Endothelial cell of umbilical vein (primary cell): ENCODE measurements around the gene GLDN. TPM values are rescaled to one million over a fixed set of nuclear protein-coding genes. Genes with fewer than 3 reads are reported as not detected.

Experiments
- BruUV-seq: library from RNA; stranded (reverse); fragments of 400-500 nt; replicated peaks from 2 replicates; lab custom pipeline; 2021; lab: Mats Ljungman, UMichigan
- CTCF ChIA-PET: fragments of 300-600, 350-600 bp; sonication (Branson Sonifier 250); formaldehyde crosslinking; loops from one replicate; lab custom pipeline; 2021; ENCODE audit warnings: antibody characterized with exemption, inconsistent platforms; lab: Charles Lee
- POLR2A ChIA-PET: fragments of 300-600, 350-600 bp; sonication (Branson Sonifier 250); formaldehyde crosslinking; loops from one replicate; lab custom pipeline; 2021; ENCODE audit warnings: antibody characterized with exemption, inconsistent platforms; lab: Charles Lee
- DNase-seq: peaks from one replicate; pipeline ENCODE4 v3.0.0-alpha.2; 2011; ENCODE audit warnings: low read depth, low spot score
- FAIRE-seq: peaks from 2 replicates; lab custom pipeline; 2011; peaks lifted over from hg19 to GRCh38; lab: Jason Lieb, UNC
- H2AFZ ChIP-seq: 2 replicates; pipeline ENCODE4 v1.6.0; 2012; ENCODE audit warnings: low read depth, low read length, control low read depth, inconsistent platforms
- H3K27ac ChIP-seq: 2 replicates; pipeline ENCODE4 v1.5.1; 2011; ENCODE audit warnings: low read depth, mild to moderate bottlenecking, control low read depth, low read length, moderate library complexity; ENCODE audit not compliant: insufficient read depth
- H3K27me3 ChIP-seq, 2 experiments: 2 replicates each; pipeline versions ENCODE4 v1.6.0 to v1.6.1; 2011; ENCODE audit warnings: low read length in 2 of 2, mixed read lengths in 1 of 2; ENCODE audit not compliant: control insufficient read depth in 2 of 2, insufficient read depth in 2 of 2
- H3K36me3 ChIP-seq, 2 experiments: 2 replicates in 1 of 2; 3 replicates in 1 of 2; pipeline ENCODE4 v1.5.1; 2011; ENCODE audit warnings: low read length in 2 of 2, mild to moderate bottlenecking in 1 of 2, moderate library complexity in 1 of 2; ENCODE audit not compliant: control insufficient read depth in 2 of 2, insufficient read depth in 2 of 2; ENCODE audit errors: extremely low read depth in 1 of 2
- H3K4me1 ChIP-seq: 3 replicates; pipeline ENCODE4 v1.5.1; 2011; ENCODE audit warnings: mild to moderate bottlenecking, low read length; ENCODE audit not compliant: control insufficient read depth, insufficient read depth; ENCODE audit errors: extremely low read depth
- H3K4me2 ChIP-seq: 2 replicates; pipeline ENCODE4 v1.6.1; 2011; ENCODE audit warnings: low read length, control low read depth, mixed read lengths; ENCODE audit not compliant: insufficient read depth
- H3K4me3 ChIP-seq, 3 experiments: fragments of 200-600 bp in 1 of 3; sonication (generic), shearing (Covaris generic) in 1 of 3; replicated peaks in 1 of 3; 2 replicates each; pipeline ENCODE4 v1.5.1; 2011 to 2016; ENCODE audit warnings: control low read depth in 3 of 3, low read length in 3 of 3, mild to moderate bottlenecking in 2 of 3, inconsistent platforms in 1 of 3, low read depth in 1 of 3, moderate library complexity in 1 of 3; ENCODE audit not compliant: insufficient read depth in 1 of 3
- H3K79me2 ChIP-seq: 2 replicates; pipeline ENCODE4 v1.6.0; 2012; ENCODE audit warnings: low read length, inconsistent platforms; ENCODE audit not compliant: control insufficient read depth, insufficient read depth
- H3K9ac ChIP-seq: replicated peaks from 2 replicates; pipeline ENCODE3; 2011; ENCODE audit warnings: low read length, control low read depth; ENCODE audit not compliant: insufficient read depth; ENCODE audit errors: extremely low read depth
- H3K9me1 ChIP-seq: replicated peaks from 3 replicates; pipeline ENCODE4 v1.6.0; 2011; ENCODE audit warnings: mild to moderate bottlenecking, low read length; ENCODE audit not compliant: control insufficient read depth, insufficient read depth; ENCODE audit errors: extremely low read depth
- H3K9me3 ChIP-seq: replicated peaks from 2 replicates; pipeline ENCODE4 v1.5.1; 2012; ENCODE audit warnings: low read length, inconsistent platforms; ENCODE audit not compliant: control insufficient read depth, insufficient read depth
- H4K20me1 ChIP-seq: replicated peaks from 2 replicates; pipeline ENCODE3; 2011; ENCODE audit warnings: mild to moderate bottlenecking, low read length; ENCODE audit not compliant: control insufficient read depth, insufficient read depth; ENCODE audit errors: extremely low read depth
- CTCF ChIP-seq, 2 donors: IDR thresholded peaks; 1 replicate in 1 of 2; 2 replicates in 1 of 2; pipeline ENCODE4 v1.5.1; 2011; ENCODE audit warnings: low read length in 2 of 2, mild to moderate bottlenecking in 2 of 2, moderate library complexity in 2 of 2, control low read depth in 1 of 2, inconsistent platforms in 1 of 2, low read depth in 1 of 2; ENCODE audit not compliant: insufficient read depth in 1 of 2; ENCODE audit errors: extremely low read depth in 1 of 2
- EZH2 ChIP-seq: IDR thresholded peaks from 2 replicates; pipeline ENCODE4 v1.6.1; 2012; ENCODE audit warnings: borderline replicate concordance, low read depth, mild to moderate bottlenecking, moderate library complexity, low read length, inconsistent platforms; ENCODE audit not compliant: severe bottlenecking
- FOS ChIP-seq: IDR thresholded peaks from 2 replicates; pipeline ENCODE4 v1.6.1; 2011; ENCODE audit warnings: mild to moderate bottlenecking, low read length, moderate library complexity, borderline replicate concordance; ENCODE audit not compliant: insufficient read depth
- GATA2 ChIP-seq: IDR thresholded peaks from 2 replicates; pipeline ENCODE4 v1.7.0; 2011; ENCODE audit warnings: low read depth, mild to moderate bottlenecking, moderate library complexity, mixed read lengths, low read length; ENCODE audit not compliant: insufficient read length, insufficient read depth
- JUN ChIP-seq: IDR thresholded peaks from 2 replicates; pipeline ENCODE4 v1.6.1; 2011; ENCODE audit warnings: borderline replicate concordance, low read depth; ENCODE audit not compliant: insufficient read length, insufficient read depth
- MAX ChIP-seq: IDR thresholded peaks from 2 replicates; pipeline ENCODE4 v1.6.1; 2011; ENCODE audit not compliant: insufficient read depth, insufficient read length
- MYC ChIP-seq: IDR thresholded peaks from one replicate; pipeline ENCODE4 v1.6.1; 2011; ENCODE audit warnings: mild to moderate bottlenecking, low read depth, low read length
- POLR2A ChIP-seq: IDR thresholded peaks from 2 replicates; pipeline ENCODE4 v1.6.1; 2012; ENCODE audit warnings: low read depth, mild to moderate bottlenecking, control low read depth, low read length
- POLR2AphosphoS5 ChIP-seq: IDR thresholded peaks from 2 replicates; pipeline ENCODE4 v1.6.1; 2012; ENCODE audit warnings: low read depth, mild to moderate bottlenecking, control low read depth, low read length, moderate library complexity; ENCODE audit not compliant: insufficient read depth
- dilution Hi-C: fragments of 300-500 bp; cut with MboI; formaldehyde crosslinking; loops from one replicate; pipeline ENCODE4 v1.15.0; 2019; ENCODE audit warnings: low sequenced_read_pairs; ENCODE audit not compliant: extremely low pct_ligation_motif_present
- intact Hi-C: fragments of 100-400 bp; cut with micrococcal nuclease; formaldehyde crosslinking; loops from one replicate; pipeline ENCODE4 v1.10.0; 2022
- polyA plus RNA-seq, 4 experiments: library from polyadenylated mRNA; depleted of rRNA in 3 of 4; stranded (reverse) in 3 of 4; unstranded in 1 of 4; fragments of >200 nt; gene quantifications; 2 replicates each; pipeline versions ENCODE4 v1.2.1 to v1.2.3, GENCODE V29; 2011 to 2012; ENCODE audit warnings: missing spikeins in 1 of 4
- total RNA-seq: library from RNA; stranded (reverse); gene quantifications from 2 replicates; pipeline ENCODE4 v1.2.3, GENCODE V29; 2021

The GLDN gene
- total and polyA plus RNA-seq, 2 donors (not counting 3 experiments of a cell fraction or from before 2014, with no cell fraction given): not detected

GRCh38 chr15:51313644-51314280 is 27.7 kb upstream of the GLDN start:
- intact Hi-C loops: no loop called here

More at GRCh38 chr15:51313644-51314280, 27.7 kb upstream of the GLDN start:
- no peak overlapping the region for H3K4me2 ChIP-seq
- no peak overlapping the region for H3K27ac ChIP-seq
- H3K36me3 ChIP-seq: no peaks in the 10 kb centered on the region
- no peak overlapping the region for H2AFZ ChIP-seq
- no peaks in the 10 kb centered on the region for H4K20me1 ChIP-seq
- TF ChIP-seq POLR2A: no peak
- no peak for TF ChIP-seq EZH2
- TF ChIP-seq GATA2: no peak
- no peak for TF ChIP-seq FOS
- TF ChIP-seq POLR2AphosphoS5: no peak
- no peak for TF ChIP-seq JUN
- no peak for TF ChIP-seq MYC
- no peak for TF ChIP-seq CTCF (IDR thresholded peaks at IDR 0.05; ENCODE audit: extremely low read depth in 1 of 2, insufficient read depth in 1 of 2, low read depth in 1 of 2, low read length in 2 of 2)
- no peak for TF ChIP-seq MAX
- DNase-seq (no peak), FAIRE-seq (no peak)
- CTCF ChIA-PET: interaction anchor here (2.2 to 2.7 kb wide), 2 partner anchors 15 to 33 kb away, joined by 8 to 11 read pairs; no protein-coding TSS in a partner anchor
- no peaks in the 10 kb centered on the region for H3K9me1 ChIP-seq
- no peaks in the 10 kb centered on the region for H3K9me3 ChIP-seq
- dilution Hi-C loops: no loop called here
- H3K27me3 ChIP-seq: peaks cover 85 to 91% of the 10 kb centered on the region in 2 experiments
- POLR2A ChIA-PET: no interaction called here
- H3K9ac ChIP-seq: no peak overlapping the region
- H3K4me3 ChIP-seq: no peak overlapping the region
- BruUV-seq: no TSS peak
- no peaks in the 10 kb centered on the region for H3K79me2 ChIP-seq
- H3K4me1 ChIP-seq: no peaks in the 10 kb centered on the region
